Ishikawa (cell line): Measurements from ENCODE around the gene PHETA1.

ENCODE experiments used
- CEBPB ChIP-seq: IDR thresholded peaks from 2 replicates; pipeline ENCODE4 v1.6.1; 2012
- CREB1 ChIP-seq: IDR thresholded peaks from 2 replicates; pipeline ENCODE4 v1.6.1; 2012; ENCODE audit warnings: low read depth
- EGR1 ChIP-seq: IDR thresholded peaks from 2 replicates; pipeline ENCODE4 v1.6.1; 2012
- EP300 ChIP-seq: IDR thresholded peaks from 2 replicates; pipeline ENCODE4 v1.6.1; 2012; ENCODE audit warnings: borderline replicate concordance
- FOXM1 ChIP-seq: IDR thresholded peaks from 2 replicates; pipeline ENCODE4 v1.6.1; 2012; ENCODE audit warnings: low read depth, borderline replicate concordance
- MAX ChIP-seq: IDR thresholded peaks from 2 replicates; pipeline ENCODE4 v1.6.1; 2012
- RAD21 ChIP-seq: IDR thresholded peaks from 2 replicates; pipeline ENCODE4 v1.6.1; 2012; ENCODE audit warnings: low read depth
- REST ChIP-seq: IDR thresholded peaks from 2 replicates; pipeline ENCODE4 v1.6.1; 2012; ENCODE audit warnings: low read depth, mild to moderate bottlenecking
- TAF1 ChIP-seq: IDR thresholded peaks from 2 replicates; pipeline ENCODE4 v1.6.1; 2012; ENCODE audit warnings: low read depth, mild to moderate bottlenecking
- TCF12 ChIP-seq: IDR thresholded peaks from 2 replicates; pipeline ENCODE4 v1.6.1; 2012; ENCODE audit warnings: low read depth
- TEAD4 ChIP-seq: IDR thresholded peaks from 2 replicates; pipeline ENCODE4 v1.6.1; 2012
- USF1 ChIP-seq: IDR thresholded peaks from 2 replicates; pipeline ENCODE4 v1.6.1; 2012
- YY1 ChIP-seq: IDR thresholded peaks from 2 replicates; pipeline ENCODE4 v1.6.1; 2012; ENCODE audit warnings: low read depth
- ZBTB7A ChIP-seq: IDR thresholded peaks from 2 replicates; pipeline ENCODE4 v1.6.1; 2012; ENCODE audit warnings: low read depth

GRCh38 chr12:111384596-111384995, 15.7 kb upstream of the PHETA1 start:
- TF ChIP-seq CEBPB (no peak), CREB1 (no peak), MAX (no peak), ZBTB7A (no peak), EGR1 (no peak), USF1 (no peak), EP300 (no peak), REST (no peak), TAF1 (no peak), RAD21 (no peak), TCF12 (no peak), FOXM1 (no peak), YY1 (no peak), TEAD4 (no peak)
